ENCODE measurements around the gene PPIA. TPM values are rescaled to one million over a fixed set of nuclear protein-coding genes. Genes with fewer than 3 reads are reported as not detected.

Gene PPIA
- total RNA-seq, 2 donors from 2014 or later, result 1,915 to 2,917 TPM

- peak overlapping the region; percentile 91 for H3K4me3 Mint-ChIP-seq
- H3K4me1 Mint-ChIP-seq, result peaks cover 19% of the 10 kb centered on the region
- H3K36me3 Mint-ChIP-seq (ENCODE audit: low read depth), result peaks cover 25% of the 10 kb centered on the region
- H3K27me3 Mint-ChIP-seq, result no peaks in the 10 kb centered on the region
- no peak for ATAC-seq (replicated peaks)
- peak overlapping the region; percentile 91 for H3K27ac Mint-ChIP-seq
- H3K9me3 Mint-ChIP-seq, result no peaks in the 10 kb centered on the region
These were observed 52.9 kb downstream of the PPIA start for GRCh38 chr7:44849259-44849884.

GRCh38 chr7:44849885-44850544 lies 53.5 kb downstream of the PPIA start:
- Mint-ChIP-seq H3K27me3 (no peaks in the 10 kb centered on the region), H3K4me3 (peak overlapping the region; percentile 91), H3K9me3 (no peaks in the 10 kb centered on the region), H3K4me1 (peaks cover 19% of the 10 kb centered on the region), H3K36me3 (ENCODE audit: low read depth) (peaks cover 25% of the 10 kb centered on the region), H3K27ac (peak overlapping the region; percentile 91)
- no peak for ATAC-seq (replicated peaks)

GRCh38 chr7:44852590-44852989 lies 56.1 kb downstream of the PPIA start:
- no peak for ATAC-seq (replicated peaks)
- Mint-ChIP-seq H3K9me3 (no peaks in the 10 kb centered on the region), H3K4me3 (no peak overlapping the region), H3K27ac (no peak overlapping the region), H3K36me3 (ENCODE audit: low read depth) (peaks cover 6% of the 10 kb centered on the region), H3K4me1 (peaks cover 8% of the 10 kb centered on the region), H3K27me3 (no peaks in the 10 kb centered on the region)

Other genes with a start within 250 kb of the PPIA start
- gene DDX56, start 222.8 kb upstream of the PPIA start, total RNA-seq, result 100 to 1,000 TPM in 1 of 2 donors, 10 to 100 TPM in 1; 80.2 to 110 TPM
- 100 to 1,000 TPM in 1 of 2 donors, 10 to 100 TPM in 1; 78.2 to 103 TPM for gene TMED4, start 214.4 kb upstream of the PPIA start, total RNA-seq
- 100 to 1,000 TPM in 1 of 2 donors, 10 to 100 TPM in 1; 77.6 to 128 TPM for gene OGDH, start 190.1 kb upstream of the PPIA start, total RNA-seq
- 100 to 1,000 TPM in 1 of 2 donors, 10 to 100 TPM in 1; 88.7 to 134 TPM for gene ZMIZ2, start 47.8 kb upstream of the PPIA start, total RNA-seq
- 100 to 1,000 TPM; 156 to 157 TPM for gene H2AZ2, start 51.4 kb downstream of the PPIA start, total RNA-seq
- gene PURB, start 88.8 kb downstream of the PPIA start, total RNA-seq, result 10 to 100 TPM; 22.5 to 24.5 TPM
- 100 to 1,000 TPM; 316 to 649 TPM for gene MYO1G, start 182.3 kb downstream of the PPIA start, total RNA-seq
- gene CCM2, start 203.5 kb downstream of the PPIA start, total RNA-seq, result 10 to 100 TPM; 69.8 to 79.3 TPM

Data from activated T-helper 17 cell treated with anti-CD3 and anti-CD28 coated beads, Interleukin-2, amount 50 U/mL, for 72 hours (primary cell).